SK-N-SH (cell line): ENCODE data around the gene ZSCAN21.
A peak's percentile ranks its signal among the peaks of the same experiment; 100 is the strongest.

Source experiments
- JUND ChIP-seq: IDR thresholded peaks from 2 replicates; pipeline ENCODE4 v1.4.0; 2012
- POLR2AphosphoS5 ChIP-seq: IDR thresholded peaks from 2 replicates; pipeline ENCODE4 v1.6.1; 2012; ENCODE audit warnings: low read depth, low read length
- TF ChIP-seq, protein P1 (sequence below): fragments of 200-600 bp; sonication (generic); IDR thresholded peaks from 2 replicates; pipeline ENCODE4 v1.6.1; 2017; ENCODE audit warnings: antibody characterized with exemption, mild to moderate bottlenecking, moderate library complexity
- TF ChIP-seq, protein P2 (sequence below): IDR thresholded peaks from 2 replicates; pipeline ENCODE4 v1.6.1; 2012; ENCODE audit warnings: mild to moderate bottlenecking, low read depth, low read length, moderate library complexity

DNA sequence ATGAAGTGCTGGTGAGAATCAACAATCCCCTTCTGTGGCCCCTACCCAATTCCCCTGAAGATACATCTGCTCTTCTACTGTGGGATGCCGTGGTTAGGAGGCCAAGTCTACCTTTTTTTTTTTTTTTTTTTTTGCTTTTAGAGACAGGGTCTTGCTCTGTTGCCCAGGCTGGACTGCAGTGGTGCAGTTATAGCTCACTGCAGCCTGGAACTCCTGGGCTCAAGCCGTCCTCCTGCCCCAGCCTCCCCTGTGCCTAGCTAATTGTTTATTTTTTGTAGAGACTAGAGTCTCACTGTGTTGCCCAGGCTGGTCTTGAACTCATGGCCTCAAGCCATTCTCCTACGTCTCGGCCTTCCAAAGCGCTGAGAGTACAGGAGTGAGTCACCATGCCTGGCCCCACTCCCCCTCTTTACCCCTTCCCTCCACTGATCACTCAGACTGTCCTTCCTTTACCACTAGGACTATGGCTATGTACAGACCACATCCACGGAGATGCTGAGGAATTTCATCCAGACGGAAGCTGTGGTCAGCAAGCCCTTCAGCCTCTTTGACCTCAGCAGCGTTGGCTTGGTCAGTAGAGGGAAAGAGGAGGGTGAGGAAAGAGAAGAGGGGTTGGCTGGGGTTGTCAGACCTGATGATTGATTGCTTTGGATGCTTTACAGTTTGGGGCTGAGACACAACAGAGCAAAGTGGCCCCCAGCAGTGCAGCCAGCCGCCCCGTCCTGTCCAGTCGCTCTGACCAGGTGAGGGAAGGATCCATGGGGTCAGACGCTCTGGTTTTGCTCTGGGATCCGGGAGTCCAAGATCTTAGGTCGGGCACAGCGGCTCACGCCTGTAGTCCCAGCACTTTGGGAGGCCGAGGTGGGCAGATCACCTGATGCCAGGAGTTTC, 53.6 kb downstream of the ZSCAN21 start:
- TF ChIP-seq, protein P1, sequence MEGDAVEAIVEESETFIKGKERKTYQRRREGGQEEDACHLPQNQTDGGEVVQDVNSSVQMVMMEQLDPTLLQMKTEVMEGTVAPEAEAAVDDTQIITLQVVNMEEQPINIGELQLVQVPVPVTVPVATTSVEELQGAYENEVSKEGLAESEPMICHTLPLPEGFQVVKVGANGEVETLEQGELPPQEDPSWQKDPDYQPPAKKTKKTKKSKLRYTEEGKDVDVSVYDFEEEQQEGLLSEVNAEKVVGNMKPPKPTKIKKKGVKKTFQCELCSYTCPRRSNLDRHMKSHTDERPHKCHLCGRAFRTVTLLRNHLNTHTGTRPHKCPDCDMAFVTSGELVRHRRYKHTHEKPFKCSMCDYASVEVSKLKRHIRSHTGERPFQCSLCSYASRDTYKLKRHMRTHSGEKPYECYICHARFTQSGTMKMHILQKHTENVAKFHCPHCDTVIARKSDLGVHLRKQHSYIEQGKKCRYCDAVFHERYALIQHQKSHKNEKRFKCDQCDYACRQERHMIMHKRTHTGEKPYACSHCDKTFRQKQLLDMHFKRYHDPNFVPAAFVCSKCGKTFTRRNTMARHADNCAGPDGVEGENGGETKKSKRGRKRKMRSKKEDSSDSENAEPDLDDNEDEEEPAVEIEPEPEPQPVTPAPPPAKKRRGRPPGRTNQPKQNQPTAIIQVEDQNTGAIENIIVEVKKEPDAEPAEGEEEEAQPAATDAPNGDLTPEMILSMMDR, result no peak
- peak; percentile 22; the same call in 1 of the 2 replicates for TF ChIP-seq POLR2AphosphoS5
- TF ChIP-seq, protein P2, sequence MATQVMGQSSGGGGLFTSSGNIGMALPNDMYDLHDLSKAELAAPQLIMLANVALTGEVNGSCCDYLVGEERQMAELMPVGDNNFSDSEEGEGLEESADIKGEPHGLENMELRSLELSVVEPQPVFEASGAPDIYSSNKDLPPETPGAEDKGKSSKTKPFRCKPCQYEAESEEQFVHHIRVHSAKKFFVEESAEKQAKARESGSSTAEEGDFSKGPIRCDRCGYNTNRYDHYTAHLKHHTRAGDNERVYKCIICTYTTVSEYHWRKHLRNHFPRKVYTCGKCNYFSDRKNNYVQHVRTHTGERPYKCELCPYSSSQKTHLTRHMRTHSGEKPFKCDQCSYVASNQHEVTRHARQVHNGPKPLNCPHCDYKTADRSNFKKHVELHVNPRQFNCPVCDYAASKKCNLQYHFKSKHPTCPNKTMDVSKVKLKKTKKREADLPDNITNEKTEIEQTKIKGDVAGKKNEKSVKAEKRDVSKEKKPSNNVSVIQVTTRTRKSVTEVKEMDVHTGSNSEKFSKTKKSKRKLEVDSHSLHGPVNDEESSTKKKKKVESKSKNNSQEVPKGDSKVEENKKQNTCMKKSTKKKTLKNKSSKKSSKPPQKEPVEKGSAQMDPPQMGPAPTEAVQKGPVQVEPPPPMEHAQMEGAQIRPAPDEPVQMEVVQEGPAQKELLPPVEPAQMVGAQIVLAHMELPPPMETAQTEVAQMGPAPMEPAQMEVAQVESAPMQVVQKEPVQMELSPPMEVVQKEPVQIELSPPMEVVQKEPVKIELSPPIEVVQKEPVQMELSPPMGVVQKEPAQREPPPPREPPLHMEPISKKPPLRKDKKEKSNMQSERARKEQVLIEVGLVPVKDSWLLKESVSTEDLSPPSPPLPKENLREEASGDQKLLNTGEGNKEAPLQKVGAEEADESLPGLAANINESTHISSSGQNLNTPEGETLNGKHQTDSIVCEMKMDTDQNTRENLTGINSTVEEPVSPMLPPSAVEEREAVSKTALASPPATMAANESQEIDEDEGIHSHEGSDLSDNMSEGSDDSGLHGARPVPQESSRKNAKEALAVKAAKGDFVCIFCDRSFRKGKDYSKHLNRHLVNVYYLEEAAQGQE, result no peak
- peak; percentile 56; the same call in 1 of the 2 replicates for TF ChIP-seq JUND
